NCI-H1092 (cell line): ENCODE data around the gene CYB5A.
A peak's percentile ranks its signal among the peaks of the same experiment; 100 is the strongest.
"Not testable (repeated sequence)": the region's sequence is repeated elsewhere in the genome, so short reads cannot be mapped to it uniquely, and the experiment has no call there.

ENCODE experiments used
- DNase-seq: peaks from one replicate; lab custom pipeline; 2025; lab: John Stamatoyannopoulos, UW

CYB5A gene, protein sequence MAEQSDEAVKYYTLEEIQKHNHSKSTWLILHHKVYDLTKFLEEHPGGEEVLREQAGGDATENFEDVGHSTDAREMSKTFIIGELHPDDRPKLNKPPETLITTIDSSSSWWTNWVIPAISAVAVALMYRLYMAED

GRCh38 chr18:74291771-74292540, at the start of gene CYB5A:
TSS of gene CYB5A (minus strand) at chr18:74291963. CDS start at chr18:74291875, 88 bp downstream.
- peak; percentile 99 for DNase-seq

- DNase-seq = no peak
These were observed 46.1 kb upstream of the CYB5A start for GRCh38 chr18:74337912-74338309.

DNA sequence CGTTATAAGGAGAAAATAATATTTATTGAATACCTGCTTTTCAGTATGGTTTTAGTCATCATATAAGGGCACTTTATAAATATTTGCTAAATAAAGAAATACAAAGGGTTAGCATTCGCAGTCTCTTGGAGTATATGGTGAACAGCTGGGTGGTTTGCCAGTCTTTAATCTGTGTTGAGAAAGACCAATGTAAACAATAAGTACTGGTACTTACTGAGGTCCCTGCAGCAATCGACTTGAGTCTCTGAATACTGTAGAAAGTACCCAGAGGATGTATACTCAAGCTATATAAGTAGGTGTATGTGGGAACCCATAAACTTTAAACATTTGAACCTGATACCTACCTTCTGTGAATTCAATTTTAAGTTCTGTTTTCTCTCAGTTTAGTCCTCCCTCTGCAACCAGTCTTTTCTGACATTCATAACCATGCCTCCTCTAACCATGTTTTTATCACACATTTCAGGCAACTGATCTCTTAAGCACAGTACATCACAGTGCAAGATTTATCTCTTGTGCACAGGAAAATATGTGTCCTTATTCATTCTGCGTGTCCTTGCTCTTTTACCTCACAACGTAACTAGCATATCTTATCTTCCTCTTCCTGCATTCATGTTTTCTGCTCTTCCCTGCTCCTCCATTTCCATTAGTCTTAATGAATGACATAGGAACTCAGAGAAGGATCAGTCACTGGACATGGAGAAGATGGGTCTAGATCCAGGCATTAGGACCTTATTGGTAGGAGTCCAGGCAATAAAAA, 45.6 kb upstream of the CYB5A start:
- DNase-seq = no peak

DNA sequence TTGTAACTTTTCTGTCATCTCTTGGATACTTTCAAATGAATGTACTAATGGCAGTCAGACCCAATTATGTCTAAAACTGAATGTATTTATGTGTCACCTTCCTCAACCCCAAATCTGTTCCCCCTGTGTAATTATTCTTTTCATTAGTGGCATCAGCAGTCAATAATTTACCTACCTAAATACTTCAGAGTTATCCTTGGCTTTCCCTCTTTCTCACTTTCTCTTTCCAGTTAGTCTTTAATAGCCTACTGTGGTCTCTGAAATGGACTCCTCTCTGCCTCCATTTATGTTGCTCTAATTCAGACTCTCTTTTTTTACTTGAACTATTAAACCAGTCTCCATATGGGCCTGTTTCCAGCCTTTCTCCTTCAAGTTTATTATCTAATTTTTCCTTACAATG, 44.9 kb upstream of the CYB5A start:
- DNase-seq = no peak

DNA sequence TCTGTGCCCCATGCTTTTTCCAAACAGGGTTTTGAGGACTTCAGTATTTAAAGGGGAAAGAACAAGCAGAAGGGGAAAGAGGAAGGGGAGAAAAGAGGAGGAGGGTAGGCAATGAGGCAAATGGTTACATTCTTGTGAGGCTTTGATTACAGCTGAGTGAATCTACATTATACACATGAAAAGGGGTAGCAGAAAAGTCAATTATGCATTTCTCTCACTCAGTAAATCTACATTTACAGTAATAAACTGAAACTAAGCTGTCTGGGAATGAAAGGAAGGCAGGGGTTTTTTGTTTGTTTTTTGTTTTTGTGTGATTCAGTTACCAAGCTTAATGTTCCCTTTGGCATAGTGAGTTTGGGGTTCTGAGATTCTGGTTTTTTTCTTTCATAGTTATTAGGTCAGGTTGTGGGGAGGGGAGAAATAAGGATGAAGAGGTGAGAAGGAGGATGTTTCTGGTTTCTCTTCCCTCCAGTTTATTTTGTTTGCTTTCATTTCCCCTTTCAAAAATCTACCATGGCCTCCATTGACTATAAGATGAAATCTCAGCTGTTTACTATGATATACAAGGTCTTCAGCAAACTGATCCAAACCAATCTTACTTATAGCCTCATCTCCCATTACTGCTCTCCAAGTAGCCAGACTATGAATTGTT, 42.6 kb upstream of the CYB5A start:
- DNase-seq = no peak

- no peak for DNase-seq
These were observed 41.3 kb upstream of the CYB5A start for GRCh38 chr18:74333091-74333490.

GRCh38 chr18:74331404-74331803, 39.6 kb upstream of the CYB5A start:
- DNase-seq = no peak

GRCh38 chr18:74329688-74330205, 38.0 kb upstream of the CYB5A start:
- no peak for DNase-seq

DNA sequence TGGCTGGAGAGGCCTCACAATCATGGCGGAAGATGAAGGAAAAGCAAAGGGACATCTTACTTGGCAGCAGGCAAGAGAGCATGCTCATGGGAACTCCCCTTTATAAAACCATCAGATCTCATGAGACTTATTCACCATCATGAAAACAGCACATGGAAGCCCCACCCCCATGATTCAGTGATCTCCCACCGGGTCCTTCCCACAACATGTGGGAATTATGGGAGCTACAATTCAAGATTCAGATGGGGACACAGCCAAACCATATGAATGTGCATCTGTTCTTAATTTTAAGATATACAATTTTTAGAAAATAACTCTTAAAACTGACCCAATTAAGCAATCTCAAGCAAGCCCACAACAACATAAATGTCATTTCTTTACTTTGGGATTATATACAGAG, 36.4 kb upstream of the CYB5A start:
- no peak for DNase-seq

- not testable (repeated sequence) for DNase-seq
These were observed 35.0 kb upstream of the CYB5A start for GRCh38 chr18:74326791-74327190.

DNA sequence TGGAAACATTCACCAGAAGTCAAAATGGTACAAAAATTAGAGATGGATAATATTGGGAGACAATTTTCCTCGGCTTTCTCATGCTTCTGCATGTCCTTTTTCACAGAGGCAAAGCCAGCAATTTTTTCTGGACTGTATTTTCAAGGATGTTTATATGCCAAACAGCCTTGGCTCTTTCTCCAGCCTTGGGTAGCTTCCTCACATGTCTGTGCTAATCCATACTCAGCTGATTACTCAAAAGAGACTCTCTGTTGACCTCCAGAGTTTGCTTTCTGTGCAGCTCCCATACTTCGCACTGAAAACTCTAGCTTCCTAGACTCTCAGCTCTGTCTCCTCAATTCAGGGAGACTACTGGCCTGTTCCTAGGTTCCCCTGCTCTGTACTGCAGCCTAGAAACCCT, 34.5 kb upstream of the CYB5A start:
- DNase-seq = no peak

GRCh38 chr18:74316257-74317170, 24.8 kb upstream of the CYB5A start:
- no peak for DNase-seq

- no peak for DNase-seq
These were observed 23.9 kb upstream of the CYB5A start, which contains the start of gene C18orf63 for GRCh38 chr18:74315464-74316256. TSS of gene C18orf63 (plus strand) at chr18:74315839. CDS start at chr18:74317866, 2,027 bp downstream.

DNA sequence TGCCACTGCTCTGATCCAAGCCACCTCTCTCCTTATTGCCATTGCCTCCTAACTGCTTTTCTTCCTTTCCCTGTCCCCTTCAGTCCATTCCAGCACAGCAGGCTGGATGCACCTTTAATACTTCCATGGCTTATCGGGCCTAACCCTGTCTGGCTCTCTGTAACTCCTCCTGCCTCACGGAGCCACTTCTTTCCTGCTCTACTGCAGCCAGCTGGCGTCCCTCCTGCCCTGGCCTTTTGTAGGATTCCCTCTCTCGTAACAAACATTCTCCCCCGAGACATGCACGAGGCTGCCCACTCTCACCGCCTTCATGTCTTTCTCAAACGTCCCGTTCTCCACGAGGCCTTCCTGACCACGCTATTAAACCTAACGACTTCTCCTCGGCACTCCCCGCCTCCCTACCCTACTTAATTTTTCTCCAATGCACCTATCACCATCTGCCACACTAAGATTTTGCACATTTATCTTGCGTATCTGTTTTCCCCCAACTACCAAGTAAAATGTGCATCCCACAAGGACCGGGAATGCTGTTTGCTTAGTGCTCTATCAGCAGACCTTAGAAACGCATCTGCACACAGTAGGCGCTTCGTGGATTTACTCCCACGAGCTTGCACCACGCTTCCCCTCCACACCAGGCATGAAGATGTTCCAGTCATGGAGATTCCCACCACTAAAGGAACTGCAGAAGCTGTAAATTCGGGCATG, 23.1 kb upstream of the CYB5A start:
- no peak for DNase-seq

- DNase-seq = no peak
These were observed 19.2 kb upstream of the CYB5A start for GRCh38 chr18:74311000-74311399.

GRCh38 chr18:74310411-74310810, 18.6 kb upstream of the CYB5A start:
- no peak for DNase-seq

- DNase-seq = no peak
These were observed 12.2 kb upstream of the CYB5A start for GRCh38 chr18:74303936-74304335.

- DNase-seq = no peak
These were observed 11.5 kb upstream of the CYB5A start for GRCh38 chr18:74303306-74303705.

GRCh38 chr18:74299746-74300145, 8.0 kb upstream of the CYB5A start:
- DNase-seq = no peak

DNA sequence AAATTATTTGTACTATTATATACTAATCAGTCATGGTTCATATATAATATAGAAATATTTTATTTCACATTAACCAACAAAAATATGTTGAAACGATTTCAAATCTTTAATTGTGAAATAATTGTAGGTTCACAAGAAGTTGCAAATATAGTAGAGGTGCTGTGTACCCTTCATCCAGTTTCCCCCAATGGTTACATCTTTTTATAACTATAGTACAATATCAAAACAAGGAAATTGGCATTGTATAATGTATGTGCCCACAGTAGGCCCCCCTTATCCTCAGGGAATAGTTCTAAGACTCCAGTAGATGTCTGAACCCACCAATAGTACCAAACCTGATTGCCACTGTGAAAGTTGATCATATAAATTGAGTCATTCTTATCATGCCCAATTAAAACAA, 7.4 kb upstream of the CYB5A start:
- DNase-seq = no peak
